ENCODE measurements around the gene CCR5AS.

The CCR5AS gene

GRCh38 chr3:46321461-46322104 is 85.3 kb downstream of the CCR5AS start:
- Histone ChIP-seq H3K27ac (ENCODE audit: low read length) (peak overlapping the region; percentile 76), H3K4me3 (ENCODE audit: low read length) (peak overlapping the region; percentile 37), H3K27me3 (ENCODE audit: low read depth, low read length) (0 out of 2 replicates have a peak, but pooled peaks cover 4% of the 10 kb centered on the region), H3K4me2 (ENCODE audit: low read length) (peak overlapping the region; percentile 64), H2AFZ (ENCODE audit: low read depth, low read length) (no peak overlapping the region), H3K9me3 (ENCODE audit: insufficient read depth, low read length) (peaks cover 41% of the 10 kb centered on the region; the same call in 1 of the 2 replicates), H3K36me3 (replicated peaks; ENCODE audit: low read depth, low read length) (peaks cover 41% of the 10 kb centered on the region), H3K9ac (ENCODE audit: low read length) (peak overlapping the region; percentile 43), H3K4me1 (ENCODE audit: low read length) (peaks cover 29% of the 10 kb centered on the region), H4K20me1 (ENCODE audit: insufficient read depth, low read length) (no peaks in the 10 kb centered on the region), H3K79me2 (ENCODE audit: low read length) (no peaks in the 10 kb centered on the region)
- no peak for TF ChIP-seq EZH2phosphoT487 (IDR thresholded peaks at IDR 0.05; ENCODE audit: low read depth)
- no peak for TF ChIP-seq CTCF (IDR thresholded peaks at IDR 0.05; ENCODE audit: low read depth, low read length)

GRCh38 chr3:46318207-46318927 is 88.5 kb downstream of the CCR5AS start:
- H3K4me2 ChIP-seq (ENCODE audit: low read length) = no peak overlapping the region

GRCh38 chr3:46316206-46316605 is 90.7 kb downstream of the CCR5AS start:
- no peak for TF ChIP-seq EZH2phosphoT487 (IDR thresholded peaks at IDR 0.05; ENCODE audit: low read depth)
- no peak for TF ChIP-seq CTCF (IDR thresholded peaks at IDR 0.05; ENCODE audit: low read depth, low read length)
- Histone ChIP-seq H3K4me2 (ENCODE audit: low read length) (peak overlapping the region; percentile 13; the same call in 1 of the 2 replicates), H2AFZ (ENCODE audit: low read depth, low read length) (no peak overlapping the region), H4K20me1 (ENCODE audit: insufficient read depth, low read length) (no peaks in the 10 kb centered on the region), H3K9me3 (ENCODE audit: insufficient read depth, low read length) (peaks cover 31% of the 10 kb centered on the region), H3K27me3 (ENCODE audit: low read depth, low read length) (no peaks in the 10 kb centered on the region), H3K36me3 (replicated peaks; ENCODE audit: low read depth, low read length) (peaks cover 40% of the 10 kb centered on the region), H3K79me2 (ENCODE audit: low read length) (no peaks in the 10 kb centered on the region), H3K4me3 (ENCODE audit: low read length) (no peak overlapping the region), H3K4me1 (ENCODE audit: low read length) (peaks cover 25% of the 10 kb centered on the region), H3K27ac (ENCODE audit: low read length) (peak overlapping the region; percentile 8; the same call in 1 of the 2 replicates), H3K9ac (ENCODE audit: low read length) (no peak overlapping the region)

More at GRCh38 chr3:46318207-46318927, 88.5 kb downstream of the CCR5AS start:
- Histone ChIP-seq H4K20me1 (ENCODE audit: insufficient read depth, low read length) (no peaks in the 10 kb centered on the region), H3K27me3 (ENCODE audit: low read depth, low read length) (0 out of 2 replicates have a peak, but pooled peaks cover 2% of the 10 kb centered on the region), H3K9me3 (ENCODE audit: insufficient read depth, low read length) (peaks cover 35% of the 10 kb centered on the region), H3K36me3 (replicated peaks; ENCODE audit: low read depth, low read length) (peaks cover 45% of the 10 kb centered on the region), H3K79me2 (ENCODE audit: low read length) (no peaks in the 10 kb centered on the region), H3K4me1 (ENCODE audit: low read length) (peaks cover 44% of the 10 kb centered on the region), H3K4me3 (ENCODE audit: low read length) (no peak overlapping the region), H2AFZ (ENCODE audit: low read depth, low read length) (no peak overlapping the region), H3K9ac (ENCODE audit: low read length) (no peak overlapping the region), H3K27ac (ENCODE audit: low read length) (no peak overlapping the region)
- TF ChIP-seq EZH2phosphoT487 (IDR thresholded peaks at IDR 0.05; ENCODE audit: low read depth) (no peak), CTCF (IDR thresholded peaks at IDR 0.05; ENCODE audit: low read depth, low read length) (no peak)

- no peaks in the 10 kb centered on the region for H3K27me3 ChIP-seq (ENCODE audit: low read depth, low read length)
- no peak overlapping the region for H3K4me2 ChIP-seq (ENCODE audit: low read length)
Observed at GRCh38 chr3:46314517-46314916, 92.3 kb downstream of the CCR5AS start.

More at GRCh38 chr3:46314517-46314916, 92.3 kb downstream of the CCR5AS start:
- H3K79me2 ChIP-seq (ENCODE audit: low read length) = no peaks in the 10 kb centered on the region
- no peak overlapping the region for H2AFZ ChIP-seq (ENCODE audit: low read depth, low read length)
- H3K27ac ChIP-seq (ENCODE audit: low read length) = no peak overlapping the region
- H3K36me3 ChIP-seq (replicated peaks; ENCODE audit: low read depth, low read length) = peaks cover 33% of the 10 kb centered on the region
- H3K9me3 ChIP-seq (ENCODE audit: insufficient read depth, low read length) = peaks cover 23% of the 10 kb centered on the region
- no peaks in the 10 kb centered on the region for H4K20me1 ChIP-seq (ENCODE audit: insufficient read depth, low read length)
- H3K9ac ChIP-seq (ENCODE audit: low read length) = no peak overlapping the region
- TF ChIP-seq CTCF (IDR thresholded peaks at IDR 0.05; ENCODE audit: low read depth, low read length) (no peak), EZH2phosphoT487 (IDR thresholded peaks at IDR 0.05; ENCODE audit: low read depth) (no peak)
- peaks cover 16% of the 10 kb centered on the region for H3K4me1 ChIP-seq (ENCODE audit: low read length)
- H3K4me3 ChIP-seq (ENCODE audit: low read length) = no peak overlapping the region

Data from OCI-LY3 (cell line).